HUES6 (cell line): Measurements from ENCODE around the gene AHRR.

Experiments used
- H3K27ac ChIP-seq: 2 replicates; pipeline ENCODE4 v1.7.0; 2013; ENCODE audit warnings: low read depth, mild to moderate bottlenecking, low read length, inconsistent platforms
- H3K27me3 ChIP-seq: 2 replicates; pipeline ENCODE4 v1.6.1; 2013; ENCODE audit warnings: low read length; ENCODE audit not compliant: control insufficient read depth, insufficient read depth
- H3K36me3 ChIP-seq: 2 replicates; pipeline ENCODE4 v1.6.1; 2013; ENCODE audit warnings: low read length; ENCODE audit not compliant: control insufficient read depth, insufficient read depth
- H3K4me1 ChIP-seq: 2 replicates; pipeline ENCODE4 v1.6.1; 2013; ENCODE audit warnings: low read length; ENCODE audit not compliant: control insufficient read depth, insufficient read depth
- H3K4me3 ChIP-seq: 2 replicates; pipeline ENCODE4 v1.5.1; 2013; ENCODE audit warnings: low read depth, low read length
- H3K9ac ChIP-seq: one replicate; pipeline ENCODE4 v1.6.1; 2013; ENCODE audit warnings: mild to moderate bottlenecking, low read length
- H3K9me3 ChIP-seq: 2 replicates; pipeline ENCODE4 v1.6.1; 2013; ENCODE audit warnings: low read depth, low read length; ENCODE audit not compliant: control insufficient read depth, insufficient read depth

Gene AHRR

GRCh38 chr5:348726-349125, 27.2 kb downstream of the AHRR start:
- H3K9me3 ChIP-seq = no peaks in the 10 kb centered on the region; the same call in 1 of the 2 replicates
- H3K4me3 ChIP-seq = no peak overlapping the region
- no peak overlapping the region for H3K9ac ChIP-seq
- H3K27me3 ChIP-seq = peaks cover 5% of the 10 kb centered on the region
- no peaks in the 10 kb centered on the region for H3K36me3 ChIP-seq
- peaks cover 18% of the 10 kb centered on the region for H3K4me1 ChIP-seq
- no peak overlapping the region for H3K27ac ChIP-seq

- Histone ChIP-seq H3K4me1 (peaks cover 17% of the 10 kb centered on the region), H3K27ac (no peak overlapping the region), H3K9me3 (no peaks in the 10 kb centered on the region; the same call in 1 of the 2 replicates), H3K36me3 (no peaks in the 10 kb centered on the region), H3K4me3 (no peak overlapping the region), H3K9ac (no peak overlapping the region), H3K27me3 (no peaks in the 10 kb centered on the region)
Observed at GRCh38 chr5:350355-350754, 28.8 kb downstream of the AHRR start.

- Histone ChIP-seq H3K36me3 (no peaks in the 10 kb centered on the region), H3K27ac (no peak overlapping the region), H3K27me3 (no peaks in the 10 kb centered on the region), H3K9me3 (no peaks in the 10 kb centered on the region; the same call in 1 of the 2 replicates), H3K4me3 (no peak overlapping the region), H3K9ac (no peak overlapping the region), H3K4me1 (peaks cover 8% of the 10 kb centered on the region; the same call in 1 of the 2 replicates)
Observed at GRCh38 chr5:351084-351920, 29.8 kb downstream of the AHRR start.

GRCh38 chr5:351921-352245, 30.4 kb downstream of the AHRR start:
- no peaks in the 10 kb centered on the region for H3K27me3 ChIP-seq

GRCh38 chr5:352639-353611, 31.4 kb downstream of the AHRR start:
- no peak overlapping the region for H3K27ac ChIP-seq
- H3K27me3 ChIP-seq = no peaks in the 10 kb centered on the region
- H3K9ac ChIP-seq = no peak overlapping the region
- 0 out of 2 replicates have a peak, but pooled peaks cover 3% of the 10 kb centered on the region for H3K4me1 ChIP-seq
- H3K4me3 ChIP-seq = no peak overlapping the region
- no peaks in the 10 kb centered on the region for H3K36me3 ChIP-seq
- no peaks in the 10 kb centered on the region; the same call in 1 of the 2 replicates for H3K9me3 ChIP-seq

More at GRCh38 chr5:351921-352245, 30.4 kb downstream of the AHRR start:
- no peaks in the 10 kb centered on the region for H3K36me3 ChIP-seq
- H3K4me1 ChIP-seq = peaks cover 3% of the 10 kb centered on the region; the same call in 1 of the 2 replicates
- H3K27ac ChIP-seq = no peak overlapping the region
- H3K9ac ChIP-seq = no peak overlapping the region
- no peaks in the 10 kb centered on the region; the same call in 1 of the 2 replicates for H3K9me3 ChIP-seq
- H3K4me3 ChIP-seq = no peak overlapping the region

- Histone ChIP-seq H3K36me3 (no peaks in the 10 kb centered on the region), H3K9ac (no peak overlapping the region), H3K4me1 (0 out of 2 replicates have a peak, but pooled peaks cover 3% of the 10 kb centered on the region)
Observed at GRCh38 chr5:353612-354580, 32.4 kb downstream of the AHRR start.

GRCh38 chr5:354581-355378, 33.3 kb downstream of the AHRR start:
- H3K36me3 ChIP-seq = no peaks in the 10 kb centered on the region
- no peaks in the 10 kb centered on the region for H3K27me3 ChIP-seq
- no peak overlapping the region for H3K4me3 ChIP-seq
- no peak overlapping the region for H3K27ac ChIP-seq
- H3K9ac ChIP-seq = no peak overlapping the region
- no peaks in the 10 kb centered on the region; the same call in 1 of the 2 replicates for H3K9me3 ChIP-seq
- 0 out of 2 replicates have a peak, but pooled peaks cover 3% of the 10 kb centered on the region for H3K4me1 ChIP-seq

More at GRCh38 chr5:353612-354580, 32.4 kb downstream of the AHRR start:
- H3K27me3 ChIP-seq = no peaks in the 10 kb centered on the region
- no peak overlapping the region for H3K4me3 ChIP-seq
- H3K27ac ChIP-seq = no peak overlapping the region
- H3K9me3 ChIP-seq = no peaks in the 10 kb centered on the region; the same call in 1 of the 2 replicates

- no peaks in the 10 kb centered on the region for H3K36me3 ChIP-seq
- H3K27ac ChIP-seq = no peak overlapping the region
- H3K27me3 ChIP-seq = no peaks in the 10 kb centered on the region
- H3K9me3 ChIP-seq = no peaks in the 10 kb centered on the region; the same call in 1 of the 2 replicates
- no peaks in the 10 kb centered on the region for H3K4me1 ChIP-seq
- no peak overlapping the region for H3K9ac ChIP-seq
- no peak overlapping the region for H3K4me3 ChIP-seq
Observed at GRCh38 chr5:355379-355935, 33.9 kb downstream of the AHRR start.

GRCh38 chr5:355958-356357, 34.4 kb downstream of the AHRR start:
- Histone ChIP-seq H3K36me3 (no peaks in the 10 kb centered on the region), H3K27ac (no peak overlapping the region), H3K27me3 (no peaks in the 10 kb centered on the region), H3K9ac (no peak overlapping the region), H3K4me3 (no peak overlapping the region), H3K4me1 (no peaks in the 10 kb centered on the region), H3K9me3 (no peaks in the 10 kb centered on the region; the same call in 1 of the 2 replicates)
